OCI-LY3 (cell line): ENCODE results near the gene CFAP58.

ENCODE experiments used
- H2AFZ ChIP-seq: fragments of 200-600, 300-600 bp; shearing (Covaris generic); 2 replicates; pipeline ENCODE4 v1.6.0; 2014; ENCODE audit warnings: antibody characterized with exemption, low read depth, low read length
- H3K27ac ChIP-seq: fragments of 200-600, 300-600 bp; sonication (generic); 2 replicates; pipeline ENCODE4 v1.5.1; 2014; ENCODE audit warnings: mild to moderate bottlenecking, low read length, moderate library complexity, mixed read lengths
- H3K27me3 ChIP-seq: fragments of 200-600, 300-600 bp; sonication (generic); 2 replicates; pipeline ENCODE4 v1.6.1; 2014; ENCODE audit warnings: low read depth, low read length, mixed read lengths
- H3K36me3 ChIP-seq: fragments of 200-600, 300-600 bp; sonication (generic); replicated peaks from 2 replicates; pipeline ENCODE3; 2014; ENCODE audit warnings: low read depth, low read length, mixed read lengths
- H3K4me1 ChIP-seq: fragments of 300-600, 200-600 bp; sonication (generic); 2 replicates; pipeline ENCODE4 v1.6.1; 2014; ENCODE audit warnings: low read length, mixed read lengths
- H3K4me2 ChIP-seq: fragments of 200-600, 300-600 bp; sonication (generic); 2 replicates; pipeline ENCODE4 v1.6.1; 2014; ENCODE audit warnings: low read length, mixed read lengths
- H3K4me3 ChIP-seq: fragments of 300-600, 200-600 bp; sonication (generic); 2 replicates; pipeline ENCODE4 v1.5.1; 2014; ENCODE audit warnings: antibody characterized with exemption, mild to moderate bottlenecking, low read length, moderate library complexity
- H3K79me2 ChIP-seq: fragments of 300-600, 200-600 bp; shearing (Covaris generic); 2 replicates; pipeline ENCODE4 v1.6.1; 2014; ENCODE audit warnings: mild to moderate bottlenecking, low read length, mixed read lengths
- H3K9ac ChIP-seq: fragments of 300-600, 200-600 bp; shearing (Covaris generic); 2 replicates; pipeline ENCODE4 v1.6.0; 2014; ENCODE audit warnings: mild to moderate bottlenecking, low read length, moderate library complexity
- H3K9me3 ChIP-seq: fragments of 200-600, 300-600 bp; shearing (Covaris generic); 2 replicates; pipeline ENCODE4 v1.6.1; 2014; ENCODE audit warnings: low read length, mixed read lengths; ENCODE audit not compliant: insufficient read depth
- H4K20me1 ChIP-seq: fragments of 200-600, 300-600 bp; sonication (generic); 2 replicates; pipeline ENCODE4 v1.6.1; 2016; ENCODE audit warnings: low read length, mixed read lengths; ENCODE audit not compliant: insufficient read depth
- EZH2phosphoT487 ChIP-seq: fragments of 200-600 bp; shearing (Covaris generic); IDR thresholded peaks from 2 replicates; pipeline ENCODE4 v1.6.1; 2018; ENCODE audit warnings: antibody characterized with exemption, mixed run types, low read depth
- TF ChIP-seq, protein P1 (sequence below): fragments of 200-600, 300-600 bp; sonication (generic); IDR thresholded peaks from 2 replicates; pipeline ENCODE4 v1.5.1; 2014; ENCODE audit warnings: antibody characterized with exemption, low read length, low read depth

The CFAP58 gene

DNA sequence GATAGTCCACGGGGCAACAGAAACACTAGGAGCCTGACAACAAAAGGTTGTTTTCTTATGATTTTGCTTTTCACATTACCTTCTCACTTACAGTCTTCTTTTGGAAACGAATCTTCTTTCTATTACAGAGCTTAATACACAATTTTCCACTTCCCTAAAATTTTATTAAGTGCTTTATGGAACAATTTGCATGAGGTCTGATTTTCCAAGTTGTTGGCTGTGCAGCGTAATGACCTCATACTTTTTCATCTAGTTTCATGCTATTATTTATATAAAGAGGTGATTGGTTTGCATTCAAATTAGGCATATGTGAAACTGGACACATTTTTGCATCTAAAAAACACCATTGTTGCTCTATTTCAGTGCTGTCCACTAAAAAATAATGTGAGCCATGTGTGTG is 76.7 kb downstream of the CFAP58 start:
- no peaks in the 10 kb centered on the region for H4K20me1 ChIP-seq
- H3K4me2 ChIP-seq: no peak overlapping the region
- H3K27me3 ChIP-seq: no peaks in the 10 kb centered on the region
- TF ChIP-seq EZH2phosphoT487: no peak
- no peaks in the 10 kb centered on the region for H3K36me3 ChIP-seq
- H3K9me3 ChIP-seq: no peaks in the 10 kb centered on the region
- H3K27ac ChIP-seq: no peak overlapping the region
- no peaks in the 10 kb centered on the region for H3K79me2 ChIP-seq
- no peak overlapping the region for H3K4me3 ChIP-seq
- no peak overlapping the region for H3K9ac ChIP-seq
- no peaks in the 10 kb centered on the region for H3K4me1 ChIP-seq
- no peak overlapping the region for H2AFZ ChIP-seq

DNA sequence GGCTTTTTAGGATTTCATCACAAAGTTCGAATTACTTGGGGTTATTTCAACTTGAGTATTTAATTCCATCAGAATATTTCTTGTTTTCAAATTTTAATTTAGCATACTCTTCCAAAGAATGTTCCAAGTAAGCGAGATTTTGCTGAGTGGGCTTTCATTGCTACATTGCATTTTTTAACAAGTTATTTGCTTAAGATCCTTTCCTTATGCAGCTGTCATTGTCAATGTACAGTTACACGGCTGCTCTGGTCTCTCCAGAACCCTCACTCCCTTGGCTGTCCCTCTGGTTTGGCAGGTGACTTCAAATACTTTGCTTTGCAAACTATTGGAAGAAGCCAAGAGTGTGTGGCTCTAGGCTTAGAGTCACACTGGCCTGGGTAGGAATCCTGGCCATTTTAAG is 80.0 kb downstream of the CFAP58 start:
- Histone ChIP-seq H4K20me1 (no peaks in the 10 kb centered on the region), H3K9me3 (no peaks in the 10 kb centered on the region), H3K27me3 (no peaks in the 10 kb centered on the region), H3K4me3 (no peak overlapping the region), H3K9ac (no peak overlapping the region), H2AFZ (no peak overlapping the region), H3K4me2 (no peak overlapping the region), H3K27ac (no peak overlapping the region), H3K79me2 (no peaks in the 10 kb centered on the region), H3K4me1 (no peaks in the 10 kb centered on the region), H3K36me3 (no peaks in the 10 kb centered on the region)
- TF ChIP-seq, protein P1, sequence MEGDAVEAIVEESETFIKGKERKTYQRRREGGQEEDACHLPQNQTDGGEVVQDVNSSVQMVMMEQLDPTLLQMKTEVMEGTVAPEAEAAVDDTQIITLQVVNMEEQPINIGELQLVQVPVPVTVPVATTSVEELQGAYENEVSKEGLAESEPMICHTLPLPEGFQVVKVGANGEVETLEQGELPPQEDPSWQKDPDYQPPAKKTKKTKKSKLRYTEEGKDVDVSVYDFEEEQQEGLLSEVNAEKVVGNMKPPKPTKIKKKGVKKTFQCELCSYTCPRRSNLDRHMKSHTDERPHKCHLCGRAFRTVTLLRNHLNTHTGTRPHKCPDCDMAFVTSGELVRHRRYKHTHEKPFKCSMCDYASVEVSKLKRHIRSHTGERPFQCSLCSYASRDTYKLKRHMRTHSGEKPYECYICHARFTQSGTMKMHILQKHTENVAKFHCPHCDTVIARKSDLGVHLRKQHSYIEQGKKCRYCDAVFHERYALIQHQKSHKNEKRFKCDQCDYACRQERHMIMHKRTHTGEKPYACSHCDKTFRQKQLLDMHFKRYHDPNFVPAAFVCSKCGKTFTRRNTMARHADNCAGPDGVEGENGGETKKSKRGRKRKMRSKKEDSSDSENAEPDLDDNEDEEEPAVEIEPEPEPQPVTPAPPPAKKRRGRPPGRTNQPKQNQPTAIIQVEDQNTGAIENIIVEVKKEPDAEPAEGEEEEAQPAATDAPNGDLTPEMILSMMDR: no peak
- TF ChIP-seq EZH2phosphoT487: no peak

DNA sequence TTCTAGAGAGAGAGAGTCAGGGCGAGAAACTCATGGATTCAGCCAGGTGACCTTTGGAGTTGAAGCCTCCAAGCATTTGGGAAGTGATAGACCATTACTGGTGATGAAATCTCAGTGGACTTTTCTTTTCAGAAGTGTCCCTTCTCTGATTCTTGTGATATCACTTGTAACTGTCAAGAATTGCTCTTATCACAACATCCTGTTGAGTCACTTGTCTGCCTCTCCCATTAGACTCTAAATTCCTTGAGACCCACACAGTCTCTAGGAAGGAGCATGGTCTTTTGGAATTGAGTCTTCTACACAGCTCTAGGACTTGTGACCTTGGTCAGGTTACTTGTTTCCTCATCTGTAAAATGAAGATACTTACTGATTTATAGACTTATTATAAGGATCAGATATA is 81.0 kb downstream of the CFAP58 start:
- Histone ChIP-seq H2AFZ (no peak overlapping the region), H3K4me3 (no peak overlapping the region), H3K4me2 (no peak overlapping the region), H3K4me1 (no peaks in the 10 kb centered on the region), H4K20me1 (no peaks in the 10 kb centered on the region), H3K27ac (no peak overlapping the region), H3K27me3 (no peaks in the 10 kb centered on the region), H3K9me3 (no peaks in the 10 kb centered on the region), H3K36me3 (no peaks in the 10 kb centered on the region), H3K9ac (no peak overlapping the region), H3K79me2 (no peaks in the 10 kb centered on the region)
- TF ChIP-seq, protein P1: no peak
- no peak for TF ChIP-seq EZH2phosphoT487

DNA sequence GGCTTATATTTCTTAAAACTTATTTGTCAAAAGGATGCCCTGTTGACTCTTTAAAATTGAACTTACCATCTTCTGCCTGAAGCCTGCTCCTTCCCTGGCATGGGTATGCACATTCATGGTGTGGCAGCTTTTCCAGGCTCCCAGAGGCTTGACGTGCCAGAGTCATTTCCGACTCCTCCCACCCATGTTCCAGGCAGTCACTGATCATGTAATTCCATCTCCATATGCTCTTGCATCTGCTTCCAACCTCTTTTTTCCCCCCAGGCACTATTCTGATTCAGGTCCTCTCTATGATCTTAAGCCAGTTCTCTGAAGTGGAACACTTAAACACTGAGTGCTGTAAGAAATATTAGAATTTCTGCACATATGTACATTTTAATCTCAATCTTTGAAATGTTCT is 82.2 kb downstream of the CFAP58 start:
- Histone ChIP-seq H3K9me3 (no peaks in the 10 kb centered on the region), H3K36me3 (no peaks in the 10 kb centered on the region), H3K79me2 (no peaks in the 10 kb centered on the region), H3K4me3 (no peak overlapping the region), H3K9ac (no peak overlapping the region), H2AFZ (no peak overlapping the region), H3K4me1 (no peaks in the 10 kb centered on the region), H3K4me2 (no peak overlapping the region), H3K27me3 (no peaks in the 10 kb centered on the region), H3K27ac (no peak overlapping the region), H4K20me1 (no peaks in the 10 kb centered on the region)
- TF ChIP-seq EZH2phosphoT487: no peak
- TF ChIP-seq, protein P1: no peak

DNA sequence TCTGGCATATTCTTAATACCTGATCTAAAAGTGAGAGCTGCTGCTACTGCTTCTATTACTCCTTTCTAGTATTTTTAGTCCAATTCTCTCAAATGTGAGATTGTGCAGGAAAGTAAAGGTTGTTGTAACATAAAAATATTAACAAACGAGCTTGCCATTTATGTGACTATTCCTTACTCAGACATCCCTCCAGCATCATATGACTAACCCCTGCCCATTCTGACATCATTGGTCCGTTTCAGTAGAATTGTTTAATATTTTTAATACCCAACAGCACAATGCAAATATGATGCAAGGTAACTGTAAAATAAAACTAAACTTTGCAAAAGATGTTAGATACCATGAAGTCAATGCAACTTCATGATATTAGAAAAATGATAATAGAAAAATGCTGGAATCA is 83.6 kb downstream of the CFAP58 start:
- Histone ChIP-seq H3K9me3 (no peaks in the 10 kb centered on the region), H3K9ac (no peak overlapping the region), H3K79me2 (no peaks in the 10 kb centered on the region), H3K36me3 (no peaks in the 10 kb centered on the region), H3K4me2 (no peak overlapping the region), H4K20me1 (no peaks in the 10 kb centered on the region), H3K4me3 (no peak overlapping the region), H3K27ac (no peak overlapping the region), H3K4me1 (no peaks in the 10 kb centered on the region), H2AFZ (no peak overlapping the region), H3K27me3 (no peaks in the 10 kb centered on the region)
- TF ChIP-seq EZH2phosphoT487: no peak
- TF ChIP-seq, protein P1: no peak
